ENCODE data around the gene KCNAB1.
A peak's percentile ranks its signal among the peaks of the same experiment; 100 is the strongest.

KCNAB1 gene

GRCh38 chr3:156376199-156376598 is 255.8 kb downstream of the KCNAB1 start:
- no peak for DNase-seq (ENCODE audit: low spot score)

GRCh38 chr3:156377266-156377665 is 256.9 kb downstream of the KCNAB1 start:
- no peak for DNase-seq (ENCODE audit: low spot score)

DNA sequence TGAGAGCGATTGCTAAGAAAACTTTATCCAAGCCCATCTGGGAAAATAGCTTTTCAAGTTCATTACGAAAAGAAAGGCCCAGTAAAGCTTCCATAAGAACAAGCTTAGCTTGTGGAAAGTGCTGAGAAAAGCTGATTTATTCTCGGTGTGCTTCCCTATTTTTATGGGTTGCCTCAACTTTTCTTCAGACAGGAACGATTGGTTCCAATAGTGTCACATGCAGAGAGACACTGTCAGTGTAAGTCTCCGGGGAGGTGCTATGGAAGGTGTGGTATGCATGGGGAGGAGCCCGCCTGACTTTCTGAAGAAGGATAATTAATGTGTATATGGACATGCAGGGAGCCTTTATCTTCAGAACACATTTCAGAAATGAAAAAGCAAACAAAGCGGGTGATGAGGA is 257.3 kb downstream of the KCNAB1 start:
- DNase-seq (ENCODE audit: low spot score), result no peak

GRCh38 chr3:156378871-156379270 is 258.5 kb downstream of the KCNAB1 start:
- no peak for DNase-seq (ENCODE audit: low spot score)

GRCh38 chr3:156379327-156379726 is 258.9 kb downstream of the KCNAB1 start:
- no peak for DNase-seq (ENCODE audit: low spot score)

DNA sequence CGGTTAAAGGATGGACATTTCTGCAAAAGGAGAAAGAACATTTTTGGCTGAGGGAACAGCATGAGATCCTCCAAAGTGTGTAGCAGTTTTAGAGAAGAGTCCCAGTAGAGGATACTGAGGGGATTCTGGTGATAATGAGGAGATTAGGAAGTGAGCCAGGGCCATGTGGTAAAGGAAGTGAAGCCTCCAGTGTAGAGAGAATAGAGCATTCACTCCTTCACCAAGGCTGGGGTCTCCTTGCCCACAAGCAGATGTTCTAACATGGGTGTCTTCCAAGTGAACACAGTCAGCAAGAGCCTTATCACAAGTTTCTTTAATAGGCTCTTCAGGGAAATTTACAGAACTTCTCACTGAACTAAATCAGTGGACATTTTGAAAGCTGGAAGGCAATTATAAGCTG is 260.9 kb downstream of the KCNAB1 start:
- DNase-seq (ENCODE audit: low spot score), result no peak

DNA sequence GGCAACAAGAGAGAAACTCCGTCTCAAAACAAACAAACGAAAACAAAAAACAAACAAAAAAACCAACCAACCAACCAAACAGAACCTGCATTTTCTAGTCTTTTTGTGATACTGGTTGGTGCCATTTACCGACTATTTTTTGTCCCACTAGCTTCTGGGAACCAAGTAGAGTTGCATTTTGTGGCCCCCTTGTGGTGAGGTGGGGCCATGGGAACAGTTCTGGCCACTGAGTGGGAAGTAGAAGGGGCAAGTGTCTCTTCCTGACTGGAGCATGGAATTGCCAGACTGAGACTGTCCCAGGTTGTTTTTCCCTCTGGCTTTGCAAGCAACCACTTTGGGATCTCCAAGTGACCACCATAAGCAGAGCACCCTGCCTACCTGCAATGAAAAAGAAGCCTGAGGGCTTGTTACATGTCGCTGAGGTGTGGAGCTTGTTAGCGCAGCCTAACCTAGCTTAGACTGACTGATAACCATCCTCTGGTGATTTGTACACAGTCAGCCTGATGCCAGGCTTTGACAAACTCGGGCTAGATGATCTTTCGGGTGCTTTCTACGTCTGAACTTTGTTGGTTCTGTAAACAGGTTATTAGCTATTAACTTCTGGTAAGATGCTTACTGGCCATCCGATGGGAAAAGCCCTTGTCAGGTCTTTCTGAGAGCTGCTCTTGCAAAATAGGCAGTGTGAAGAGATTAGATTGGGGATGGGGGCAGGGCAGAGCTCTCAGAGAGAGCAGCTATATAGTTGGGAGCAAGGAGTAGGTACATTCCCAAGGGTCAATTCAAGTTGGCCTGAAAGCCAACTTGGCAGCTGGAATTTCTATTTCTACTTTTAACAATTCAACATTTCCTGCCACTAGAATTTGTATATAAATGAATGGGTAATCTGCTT is 262.3 kb downstream of the KCNAB1 start:
- DNase-seq (ENCODE audit: low spot score), result no peak

- no peak for DNase-seq (ENCODE audit: low spot score)
Measured at GRCh38 chr3:156383441-156384025, 263.2 kb downstream of the KCNAB1 start.

GRCh38 chr3:156388497-156389448 is 268.4 kb downstream of the KCNAB1 start:
- DNase-seq (ENCODE audit: low spot score), result peak; percentile 27

DNA sequence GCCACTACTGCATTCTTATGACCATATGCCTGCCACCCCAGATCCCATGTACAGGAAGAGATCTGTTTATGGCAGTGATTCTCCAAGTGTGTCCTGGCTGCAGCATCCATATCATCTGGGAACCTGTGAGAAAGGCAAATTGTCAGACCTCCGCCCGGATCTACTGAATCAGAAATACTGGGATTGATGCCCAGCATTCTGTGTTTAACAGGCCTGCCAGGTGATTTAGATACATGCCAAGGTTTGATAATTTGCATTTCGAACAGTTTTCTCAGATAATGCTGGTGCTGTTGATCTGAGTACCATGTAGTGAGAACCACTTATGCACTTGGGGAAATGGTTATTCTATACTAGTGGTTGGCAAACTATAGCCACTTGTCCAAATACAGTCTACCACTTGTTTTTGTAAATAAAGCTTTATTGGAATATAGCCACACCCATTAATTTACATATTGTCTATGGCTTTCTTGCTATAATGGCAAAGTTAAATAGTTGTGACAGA is 269.1 kb downstream of the KCNAB1 start:
- DNase-seq (ENCODE audit: low spot score), result no peak

DNA sequence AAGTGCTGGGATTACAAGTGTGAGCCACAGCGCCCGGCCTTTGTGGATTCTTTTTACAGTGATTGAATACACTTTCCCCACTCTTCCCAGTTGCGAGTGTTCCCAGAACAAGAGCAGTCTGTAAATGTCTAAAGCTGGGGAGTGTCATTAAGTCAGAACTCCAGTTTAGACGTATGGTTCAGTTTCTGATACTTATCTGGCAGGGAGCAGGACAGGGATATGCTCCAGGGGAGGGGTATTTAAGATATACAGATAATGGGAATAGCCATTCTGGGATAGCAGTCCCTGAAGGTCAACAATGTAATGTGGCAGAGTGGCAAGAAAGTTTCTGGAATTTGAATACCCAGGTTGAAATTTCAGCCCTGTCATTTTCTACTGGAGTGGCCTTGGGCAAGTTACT is 270.5 kb downstream of the KCNAB1 start:
- no peak for DNase-seq (ENCODE audit: low spot score)

- DNase-seq (ENCODE audit: low spot score), result no peak
Measured at GRCh38 chr3:156395961-156396710, 275.8 kb downstream of the KCNAB1 start.

DNA sequence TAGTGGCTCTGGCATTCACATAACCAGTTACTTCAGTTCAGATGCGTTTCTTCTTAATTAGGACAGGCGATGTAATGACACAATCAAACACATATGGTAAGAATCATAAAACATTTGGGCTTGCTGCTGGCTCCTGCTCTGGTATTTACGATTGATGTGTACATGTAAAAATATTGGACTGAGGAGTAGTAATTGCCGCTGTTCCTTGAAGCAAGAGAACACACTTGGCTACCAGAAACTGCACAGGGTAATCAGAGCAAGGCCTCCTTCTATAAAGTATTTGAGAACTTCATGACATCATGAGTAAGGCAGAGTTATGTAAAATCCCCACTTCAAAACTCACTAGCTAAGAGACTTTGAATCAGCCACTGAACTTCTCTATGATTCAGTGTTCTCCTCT is 276.5 kb downstream of the KCNAB1 start:
- no peak for DNase-seq (ENCODE audit: low spot score)

DNA sequence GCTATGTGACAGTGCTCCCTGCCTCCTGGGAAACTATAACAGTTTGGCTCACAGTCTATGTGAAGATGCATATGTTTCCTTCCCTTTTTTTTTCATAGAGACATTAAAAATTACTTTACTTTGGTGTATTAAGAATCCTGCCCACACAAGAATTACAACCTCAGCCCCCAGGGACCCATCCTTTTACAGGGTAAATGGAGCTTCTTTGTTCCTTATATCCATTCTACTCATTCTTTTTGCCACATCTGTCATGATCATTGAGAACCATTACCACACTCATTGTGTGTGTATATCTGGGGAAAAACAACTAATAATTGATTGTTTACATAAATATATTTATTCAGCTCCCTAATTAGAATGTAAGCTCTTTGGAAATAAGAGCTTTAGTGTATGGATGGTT is 277.2 kb downstream of the KCNAB1 start:
- DNase-seq (ENCODE audit: low spot score), result no peak

DNA sequence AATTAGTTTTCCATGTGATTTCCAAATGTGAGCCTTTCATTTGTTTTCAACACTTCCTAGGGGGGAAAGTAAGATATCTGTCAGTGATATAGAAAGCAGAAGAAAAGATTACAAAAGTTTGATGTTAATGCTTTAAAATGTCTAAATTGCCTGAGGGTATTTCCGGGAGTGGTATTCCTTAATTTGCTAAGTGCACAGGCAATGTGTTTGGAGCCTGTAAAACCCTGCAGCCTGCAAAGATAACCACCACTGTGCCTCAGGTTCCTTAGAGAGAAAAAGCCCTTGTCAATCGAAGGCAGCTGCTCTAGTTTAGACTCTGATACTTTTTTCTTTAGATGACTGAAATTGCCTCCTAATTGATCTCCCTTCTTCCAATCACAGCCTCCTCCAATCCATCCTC is 279.7 kb downstream of the KCNAB1 start:
- no peak for DNase-seq (ENCODE audit: low spot score)

DNA sequence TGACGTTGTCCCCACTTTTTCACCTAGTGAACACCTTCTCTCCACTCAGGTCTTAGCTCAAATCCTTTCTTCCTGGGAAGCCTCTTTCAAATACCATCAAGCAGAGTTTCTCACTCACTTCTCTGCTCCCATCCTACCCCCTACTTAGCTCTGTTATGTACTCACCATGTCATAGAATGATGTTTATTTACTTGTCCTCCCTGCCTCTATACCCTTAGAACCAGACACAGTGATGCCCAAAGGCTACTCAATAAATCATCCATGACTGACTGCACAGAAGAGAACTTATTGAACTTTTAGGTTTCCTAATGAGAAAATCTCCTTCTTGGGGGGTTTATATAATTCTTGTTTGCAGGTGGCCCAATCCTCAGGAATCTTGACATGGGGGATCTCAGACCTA is 280.4 kb downstream of the KCNAB1 start:
- no peak for DNase-seq (ENCODE audit: low spot score)

- no peak for DNase-seq (ENCODE audit: low spot score)
Measured at GRCh38 chr3:156404217-156404616, 283.8 kb downstream of the KCNAB1 start.

GRCh38 chr3:156406393-156406792 is 286.0 kb downstream of the KCNAB1 start:
- no peak for DNase-seq (ENCODE audit: low spot score)

- DNase-seq (ENCODE audit: low spot score), result no peak
Measured at GRCh38 chr3:156407617-156408225, 287.3 kb downstream of the KCNAB1 start.

DNA sequence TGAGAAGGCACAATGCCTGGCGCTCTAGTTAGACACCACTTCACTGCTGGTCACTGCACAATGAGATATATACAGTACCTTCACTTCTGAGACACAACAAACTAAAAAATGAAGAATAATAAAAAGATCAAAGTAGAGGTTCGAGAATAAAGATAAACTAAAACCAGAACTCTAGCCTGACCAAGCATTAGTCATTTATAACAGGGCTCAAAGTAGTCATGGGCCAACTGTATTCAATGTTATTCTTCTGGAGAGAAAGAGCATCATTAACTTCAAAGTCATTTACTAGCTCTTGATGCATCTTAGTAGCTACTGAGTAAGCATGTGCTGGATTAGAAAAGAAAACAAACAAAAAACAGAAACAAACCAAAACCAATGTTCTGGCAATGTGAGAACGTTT is 289.3 kb downstream of the KCNAB1 start:
- DNase-seq (ENCODE audit: low spot score), result no peak

DNA sequence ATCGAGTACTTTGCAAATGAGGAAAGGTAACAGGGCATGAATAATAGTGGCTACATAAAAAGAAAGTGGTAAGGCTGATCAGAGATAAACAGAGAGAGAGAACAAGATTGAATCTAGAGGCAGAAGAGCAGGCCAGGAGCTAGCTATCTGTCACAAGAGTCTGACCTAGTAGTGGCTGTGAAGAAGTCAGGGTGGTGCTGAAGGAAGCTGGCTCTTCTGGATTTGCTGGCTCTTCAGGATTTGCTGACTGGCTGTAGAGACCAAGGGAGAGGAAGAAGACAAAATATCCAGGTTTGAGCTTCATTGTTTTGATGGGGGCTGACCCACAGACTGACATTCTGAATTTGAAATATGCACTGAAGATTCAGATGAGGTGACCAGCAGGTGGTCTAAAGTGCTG is 292.2 kb downstream of the KCNAB1 start:
- DNase-seq (ENCODE audit: low spot score), result no peak
